Testis (tissue), 3 donors: ENCODE data around the gene LRIT2. TPM values are rescaled to one million over a fixed set of nuclear protein-coding genes. Genes with fewer than 3 reads are reported as not detected.

ENCODE experiments used
- DNase-seq: peaks from one replicate; pipeline ENCODE4 v3.0.0-alpha.2; 2019
- H3K27ac ChIP-seq, 2 donors: fragments of 200-600 bp; sonication (generic); one replicate each; pipeline ENCODE4 v1.5.1; 2019
- H3K27me3 ChIP-seq: fragments of 200-600 bp; sonication (generic); one replicate; pipeline ENCODE4 v1.5.1; 2019
- H3K36me3 ChIP-seq: fragments of 200-600 bp; sonication (generic); one replicate; pipeline ENCODE4 v1.5.1; 2017; ENCODE audit warnings: low read depth; ENCODE audit errors: missing control alignments
- H3K4me1 ChIP-seq: fragments of 200-600 bp; sonication (generic); one replicate; pipeline ENCODE4 v1.5.1; 2019
- H3K4me3 ChIP-seq, 2 donors: fragments of 200-600 bp; sonication (generic); one replicate each; pipeline ENCODE4 v1.5.1; 2017 to 2019
- H3K9me3 ChIP-seq: fragments of 200-600 bp; sonication (generic); one replicate; pipeline ENCODE4 v1.5.1; 2017
- CTCF ChIP-seq, 3 experiments: fragments of 450-650 bp in 2 of 3; fragments of 200-600 bp in 1 of 3; sonication (generic) in 1 of 3; IDR thresholded peaks; one replicate each; pipeline ENCODE4 v1.5.1; 2016 to 2019; ENCODE audit warnings: antibody characterized with exemption in 3 of 3, mild to moderate bottlenecking in 2 of 3, moderate library complexity in 1 of 3
- POLR2A ChIP-seq: fragments of 450-650 bp; IDR thresholded peaks from one replicate; pipeline ENCODE4 v1.6.1; 2017; ENCODE audit warnings: antibody characterized with exemption, mild to moderate bottlenecking, moderate library complexity
- WGBS, 2 donors: methylation state at CpG; one replicate each; pipeline ENCODE4 v1.1.5; 2018; 5-methylcytosine and 5-hydroxymethylcytosine counted together
- intact Hi-C: fragments of 100-400 bp; cut with DNase I; formaldehyde crosslinking; loops from one replicate; pipeline ENCODE4 v1.15.1; 2023; ENCODE audit warnings: low total_unique reads
- polyA plus RNA-seq: library from polyadenylated mRNA; stranded (reverse); fragments of 350-450 nt; fragmentation: Illumina TruSeq; extraction: RNeasy Lipid Tissue Mini Kit (QIAGEN cat#74804); gene quantifications from one replicate; pipeline ENCODE4 v1.2.3, GENCODE V29; 2014; ENCODE audit warnings: low read depth, low replicate concordance; ENCODE audit not compliant: insufficient read depth
- total RNA-seq, 2 donors: library from RNA; depleted of rRNA; stranded (reverse); fragments of >200 nt; gene quantifications; one replicate each; pipeline ENCODE4 v1.2.3, GENCODE V29; 2016

Gene LRIT2
- total and polyA plus RNA-seq, 3 donors from 2014 or later: 0.12 to 0.20 TPM; not detected in 1

GRCh38 chr10:84244651-84245270 lies 19.4 kb upstream of the LRIT2 start, which contains the start of gene RGR:
TSS of gene RGR (plus strand) at chr10:84245053. CDS start at chr10:84245091, 38 bp downstream.
- intact Hi-C loops: loop anchor here (5.0 kb wide), 1 partner anchor 92 kb away; no protein-coding TSS in a partner anchor
- H3K27me3 ChIP-seq: no peaks in the 10 kb centered on the region
- no peaks in the 10 kb centered on the region for H3K4me1 ChIP-seq
- DNase-seq: no peak
- no peaks in the 10 kb centered on the region for H3K36me3 ChIP-seq
- no peak within 1 kb of the TSS for H3K4me3 ChIP-seq
- no peaks in the 10 kb centered on the region for H3K9me3 ChIP-seq
- TF ChIP-seq POLR2A (no peak), CTCF (IDR thresholded peaks at IDR 0.05) (no peak)
- no peak within 1 kb of the TSS for H3K27ac ChIP-seq
- WGBS, 2 donors: 48 to 56% methylated on average over 8 to 9 of the region's 9 CpGs

GRCh38 chr10:84243759-84244158 lies 18.4 kb upstream of the LRIT2 start:
- H3K27ac ChIP-seq: no peak overlapping the region
- WGBS, 2 donors: 86 to 95% methylated on average over 3 of the region's 3 CpGs
- intact Hi-C loops: no loop called here

DNA sequence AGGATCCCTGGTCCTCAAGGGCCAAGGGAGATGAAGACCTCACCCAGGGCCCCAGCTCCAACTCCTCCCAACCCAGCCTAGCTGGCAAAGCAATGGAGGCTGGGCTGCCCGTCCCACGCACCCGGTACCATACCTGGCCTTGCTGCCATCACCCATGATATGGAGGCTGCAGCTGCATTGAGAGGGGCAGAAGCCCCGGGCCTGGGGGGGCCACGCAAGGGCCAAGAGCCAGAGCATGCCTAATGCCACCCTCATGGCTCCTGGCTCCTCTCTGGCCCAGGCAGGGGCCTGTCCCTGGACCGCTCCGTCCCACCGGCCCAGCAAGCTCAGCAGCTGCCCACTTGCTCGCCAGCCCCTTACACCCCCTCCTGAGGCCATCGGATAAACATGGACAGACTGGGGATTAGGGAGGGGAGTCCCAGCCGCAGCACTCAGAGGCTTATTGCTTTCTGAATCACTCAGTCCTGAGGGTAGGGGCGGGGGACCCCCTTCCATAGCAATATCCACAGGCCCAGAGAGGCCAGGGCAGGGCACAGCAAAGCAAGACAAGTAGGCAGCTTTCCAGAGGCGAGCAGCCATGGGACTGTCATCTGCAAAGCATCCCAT lies 15.9 kb upstream of the LRIT2 start, which contains the start of gene LRIT1:
Gene LRIT1, minus strand, starts transcription at position 362 of the 606 bp plus-strand sequence. Its CDS starts 107 bp downstream, at position 255.
- intact Hi-C loops: no loop called here
- no peak within 1 kb of the TSS for H3K4me3 ChIP-seq
- H3K4me1 ChIP-seq: no peaks in the 10 kb centered on the region
- no peaks in the 10 kb centered on the region for H3K36me3 ChIP-seq
- TF ChIP-seq CTCF (IDR thresholded peaks at IDR 0.05) (no peak), POLR2A (no peak)
- no peaks in the 10 kb centered on the region for H3K9me3 ChIP-seq
- no peaks in the 10 kb centered on the region for H3K27me3 ChIP-seq
- no peak for DNase-seq
- 88 to 89% methylated on average over 5 to 13 of the region's 13 CpGs for WGBS, 2 donors
- H3K27ac ChIP-seq: no peak within 1 kb of the TSS

More at GRCh38 chr10:84243759-84244158, 18.4 kb upstream of the LRIT2 start:
- Histone ChIP-seq H3K9me3 (no peaks in the 10 kb centered on the region), H3K36me3 (no peaks in the 10 kb centered on the region), H3K4me3 (no peak overlapping the region), H3K4me1 (no peaks in the 10 kb centered on the region), H3K27me3 (no peaks in the 10 kb centered on the region)
- DNase-seq: no peak
- no peak for TF ChIP-seq CTCF (IDR thresholded peaks at IDR 0.05)
- no peak for TF ChIP-seq POLR2A

DNA sequence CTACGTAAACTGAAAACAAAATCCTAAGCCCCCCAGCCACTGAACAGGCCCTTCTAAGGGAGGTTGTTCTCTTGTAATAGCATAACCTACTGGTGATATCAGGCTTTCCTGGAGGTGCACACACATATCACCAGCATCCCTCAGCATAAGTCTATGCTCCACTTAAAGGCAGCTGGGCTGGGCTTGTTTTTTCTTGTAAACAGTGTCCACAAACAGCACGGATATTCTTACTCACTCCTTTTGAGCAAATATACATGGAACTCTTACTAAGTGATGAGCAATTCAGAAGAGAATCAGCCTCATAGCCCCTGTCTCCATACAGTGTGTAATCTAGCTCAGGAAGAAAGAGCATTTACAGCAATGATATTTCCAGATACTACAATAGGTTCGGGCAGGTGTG lies 13.6 kb upstream of the LRIT2 start:
- Histone ChIP-seq H3K27ac (no peak overlapping the region), H3K4me3 (no peak overlapping the region), H3K36me3 (no peaks in the 10 kb centered on the region), H3K27me3 (no peaks in the 10 kb centered on the region), H3K4me1 (no peaks in the 10 kb centered on the region), H3K9me3 (no peaks in the 10 kb centered on the region)
- no peak for DNase-seq
- 93 to 94% methylated on average over 3 of the region's 3 CpGs for WGBS, 2 donors
- TF ChIP-seq POLR2A (no peak), CTCF (IDR thresholded peaks at IDR 0.05) (no peak)
- intact Hi-C loops: no loop called here
